ENCODE measurements around the gene STXBP1.

STXBP1 gene

GRCh38 chr9:127642082-127642740, 30.1 kb downstream of the STXBP1 start:
- no peak overlapping the region for H3K4me3 ChIP-seq (replicated peaks in 1 of 2; ENCODE audit: low read depth in 2 of 2, low read length in 2 of 2)
- no peak for DNase-seq (ENCODE audit: low read depth in 2 of 2)
- TF ChIP-seq, protein P1, sequence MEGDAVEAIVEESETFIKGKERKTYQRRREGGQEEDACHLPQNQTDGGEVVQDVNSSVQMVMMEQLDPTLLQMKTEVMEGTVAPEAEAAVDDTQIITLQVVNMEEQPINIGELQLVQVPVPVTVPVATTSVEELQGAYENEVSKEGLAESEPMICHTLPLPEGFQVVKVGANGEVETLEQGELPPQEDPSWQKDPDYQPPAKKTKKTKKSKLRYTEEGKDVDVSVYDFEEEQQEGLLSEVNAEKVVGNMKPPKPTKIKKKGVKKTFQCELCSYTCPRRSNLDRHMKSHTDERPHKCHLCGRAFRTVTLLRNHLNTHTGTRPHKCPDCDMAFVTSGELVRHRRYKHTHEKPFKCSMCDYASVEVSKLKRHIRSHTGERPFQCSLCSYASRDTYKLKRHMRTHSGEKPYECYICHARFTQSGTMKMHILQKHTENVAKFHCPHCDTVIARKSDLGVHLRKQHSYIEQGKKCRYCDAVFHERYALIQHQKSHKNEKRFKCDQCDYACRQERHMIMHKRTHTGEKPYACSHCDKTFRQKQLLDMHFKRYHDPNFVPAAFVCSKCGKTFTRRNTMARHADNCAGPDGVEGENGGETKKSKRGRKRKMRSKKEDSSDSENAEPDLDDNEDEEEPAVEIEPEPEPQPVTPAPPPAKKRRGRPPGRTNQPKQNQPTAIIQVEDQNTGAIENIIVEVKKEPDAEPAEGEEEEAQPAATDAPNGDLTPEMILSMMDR (IDR thresholded peaks at IDR 0.05; ENCODE audit: low read depth, low read length), result no peak

DNA sequence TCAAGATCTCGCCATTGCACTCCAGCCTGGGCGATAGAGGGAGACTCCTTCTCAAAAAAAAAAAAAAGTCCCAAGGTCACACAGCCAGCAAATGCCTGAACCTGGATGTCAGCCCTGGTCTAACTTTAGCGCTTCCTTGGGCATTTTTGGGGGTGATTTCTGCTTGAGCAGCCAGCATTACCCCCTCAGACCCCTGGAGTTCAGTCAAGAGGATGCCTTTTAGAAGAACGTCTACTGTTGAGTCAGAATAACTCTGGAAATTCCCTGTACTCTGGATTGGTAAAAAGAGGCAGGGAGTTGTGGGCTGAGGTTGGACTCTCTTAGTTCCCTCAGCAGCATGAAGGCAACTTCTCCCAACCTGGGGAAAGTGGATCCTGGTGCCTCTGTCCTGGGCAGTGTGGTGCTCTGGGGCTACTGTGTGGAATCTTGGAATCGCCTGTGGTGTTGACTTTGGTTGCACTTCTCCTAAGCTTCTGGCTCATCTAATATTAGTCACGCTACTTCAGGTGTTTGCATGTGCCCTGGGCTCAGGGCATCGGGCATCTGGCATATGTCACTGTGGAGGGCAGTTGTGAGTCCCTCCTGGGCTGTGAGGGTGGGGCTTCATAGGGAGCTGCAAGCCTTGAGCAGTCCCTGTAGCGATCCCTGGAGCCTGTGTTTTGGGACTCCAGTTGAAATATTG, 32.2 kb downstream of the STXBP1 start:
- no peak overlapping the region for H3K4me3 ChIP-seq (replicated peaks in 1 of 2; ENCODE audit: low read depth in 2 of 2, low read length in 2 of 2)
- no peak for DNase-seq (ENCODE audit: low read depth in 2 of 2)
- TF ChIP-seq, protein P1 (IDR thresholded peaks at IDR 0.05; ENCODE audit: low read depth, low read length), result no peak

DNA sequence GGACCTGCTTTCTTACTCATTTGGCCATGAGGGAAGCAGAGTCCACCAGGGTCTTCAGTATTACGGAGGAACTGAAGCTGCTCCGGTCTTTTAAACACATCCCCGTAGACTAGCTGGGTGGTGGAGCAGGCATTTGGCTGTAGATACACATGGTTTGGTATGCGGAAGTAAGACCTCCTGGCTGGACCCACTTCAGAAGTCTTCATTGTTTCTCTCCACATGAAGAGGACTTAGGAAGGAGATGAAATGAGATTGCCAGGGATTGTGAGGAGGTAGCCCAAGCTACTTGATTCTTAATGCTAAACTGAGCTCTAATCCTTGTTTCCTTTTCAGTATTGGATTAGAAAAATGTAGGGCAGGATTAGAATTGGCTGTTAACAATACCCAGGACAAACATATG, 32.9 kb downstream of the STXBP1 start:
- TF ChIP-seq, protein P1 (IDR thresholded peaks at IDR 0.05; ENCODE audit: low read depth, low read length), result no peak
- peak; percentile 5 to 20 for DNase-seq (ENCODE audit: low read depth in 2 of 2)
- no peak overlapping the region for H3K4me3 ChIP-seq (replicated peaks in 1 of 2; ENCODE audit: low read depth in 2 of 2, low read length in 2 of 2)

GRCh38 chr9:127647451-127647850, 35.4 kb downstream of the STXBP1 start:
- DNase-seq (ENCODE audit: low read depth in 2 of 2), result no peak
- TF ChIP-seq, protein P1 (IDR thresholded peaks at IDR 0.05; ENCODE audit: low read depth, low read length), result no peak
- no peak overlapping the region for H3K4me3 ChIP-seq (replicated peaks in 1 of 2; ENCODE audit: low read depth in 2 of 2, low read length in 2 of 2)

- no peak for DNase-seq (ENCODE audit: low read depth in 2 of 2)
- H3K4me3 ChIP-seq (replicated peaks in 1 of 2; ENCODE audit: low read depth in 2 of 2, low read length in 2 of 2), result no peak overlapping the region
- TF ChIP-seq, protein P1 (IDR thresholded peaks at IDR 0.05; ENCODE audit: low read depth, low read length), result no peak
Observed at GRCh38 chr9:127650518-127650917, 38.4 kb downstream of the STXBP1 start.

DNA sequence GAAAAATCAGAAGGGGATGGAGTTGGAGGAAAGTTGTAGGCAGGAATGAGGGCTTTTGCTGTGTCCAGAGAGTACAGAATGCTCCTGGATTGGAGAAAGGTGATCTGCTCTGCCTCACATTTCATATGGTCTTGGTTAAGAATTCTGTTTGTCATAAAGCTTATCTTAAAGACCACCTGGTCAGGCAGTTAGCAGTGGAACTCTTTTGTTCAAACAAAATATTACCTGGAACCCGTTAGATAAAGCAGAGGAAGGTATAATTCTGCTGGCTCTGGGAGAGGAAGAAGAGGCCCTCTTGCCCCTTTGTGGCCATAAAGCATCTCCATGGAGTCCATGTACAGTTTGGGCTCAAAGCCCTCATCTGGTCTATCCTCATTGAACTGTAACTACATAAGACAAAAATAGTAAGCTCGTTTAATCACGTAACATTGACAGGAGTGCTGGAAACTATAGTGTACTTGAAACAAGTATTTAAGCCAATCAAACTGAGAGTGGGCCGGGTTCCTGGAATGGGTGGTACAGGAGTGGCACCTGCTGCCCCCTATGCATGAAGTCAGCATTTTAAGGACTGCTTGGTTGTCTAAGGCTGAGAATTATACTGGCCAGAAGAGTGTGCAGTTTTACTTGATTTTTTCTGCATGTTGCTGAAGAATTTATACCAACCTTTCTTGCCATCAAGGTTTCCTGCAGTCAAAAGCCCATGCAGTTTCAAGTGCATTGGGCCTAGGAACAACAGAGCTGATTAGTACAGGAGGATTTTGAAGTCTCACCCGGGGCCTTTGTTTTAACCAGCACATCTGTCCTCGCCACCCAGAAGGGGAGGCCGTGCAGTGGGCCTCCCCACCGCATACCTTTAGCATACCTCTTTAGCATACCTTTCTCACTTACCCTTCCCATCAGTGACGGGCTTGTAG, 39.9 kb downstream of the STXBP1 start:
- TF ChIP-seq, protein P1 (IDR thresholded peaks at IDR 0.05; ENCODE audit: low read depth, low read length), result no peak
- DNase-seq (ENCODE audit: low read depth in 2 of 2), result no peak
- H3K4me3 ChIP-seq (replicated peaks in 1 of 2; ENCODE audit: low read depth in 2 of 2, low read length in 2 of 2), result no peak overlapping the region

All from cardiac fibroblast (primary cell).